CMK (cell line): Measurements from ENCODE around the gene DNASE2B.
"Not testable (repeated sequence)": the region's sequence is repeated elsewhere in the genome, so short reads cannot be mapped to it uniquely, and the experiment has no call there.

Experiments
- DNase-seq: peaks from one replicate; pipeline ENCODE4 v3.0.0-alpha.2; 2010; ENCODE audit warnings: low read depth

DNASE2B gene

GRCh38 chr1:84412316-84412942 is 14.1 kb downstream of the DNASE2B start:
- DNase-seq: no peak

- no peak for DNase-seq
Measured at GRCh38 chr1:84415396-84415795, 17.1 kb downstream of the DNASE2B start.

- no peak for DNase-seq
Measured at GRCh38 chr1:84422909-84423308, 24.6 kb downstream of the DNASE2B start.

- no peak for DNase-seq
Measured at GRCh38 chr1:84424513-84425149, 26.3 kb downstream of the DNASE2B start.

GRCh38 chr1:84425150-84425896 is 27.0 kb downstream of the DNASE2B start:
- no peak for DNase-seq

GRCh38 chr1:84426376-84426775 is 28.1 kb downstream of the DNASE2B start:
- DNase-seq: no peak

- no peak for DNase-seq
Measured at GRCh38 chr1:84427250-84428188, 29.2 kb downstream of the DNASE2B start.

- no peak for DNase-seq
Measured at GRCh38 chr1:84428235-84428634, 30.0 kb downstream of the DNASE2B start.

- no peak for DNase-seq
Measured at GRCh38 chr1:84429231-84429630, 30.9 kb downstream of the DNASE2B start.

GRCh38 chr1:84430546-84430945 is 32.3 kb downstream of the DNASE2B start:
- DNase-seq: no peak

- DNase-seq: peak; percentile 26
Measured at GRCh38 chr1:84433258-84434080, 35.2 kb downstream of the DNASE2B start.

- DNase-seq: no peak
Measured at GRCh38 chr1:84434081-84434769, 35.9 kb downstream of the DNASE2B start.

- DNase-seq: no peak
Measured at GRCh38 chr1:84434801-84435549, 36.7 kb downstream of the DNASE2B start.

- DNase-seq: no peak
Measured at GRCh38 chr1:84436876-84437655, 38.8 kb downstream of the DNASE2B start.

GRCh38 chr1:84442256-84442655 is 44.0 kb downstream of the DNASE2B start:
- peak; percentile 17 for DNase-seq

GRCh38 chr1:84442747-84443646 is 44.7 kb downstream of the DNASE2B start:
- not testable (repeated sequence) for DNase-seq

GRCh38 chr1:84448704-84449103 is 50.4 kb downstream of the DNASE2B start:
- DNase-seq: not testable (repeated sequence)

GRCh38 chr1:84450910-84451309 is 52.6 kb downstream of the DNASE2B start:
- no peak for DNase-seq
